Smooth muscle cell of the coronary artery (primary cell): ENCODE results near the gene KRTAP5-9. TPM values are rescaled to one million over a fixed set of nuclear protein-coding genes. Genes with fewer than 3 reads are reported as not detected.

ENCODE experiments used
- total RNA-seq: library from RNA; depleted of rRNA; stranded (reverse); fragments of >200 nt; gene quantifications from 2 replicates; pipeline ENCODE4 v1.2.3, GENCODE V29; 2014; ENCODE audit warnings: low replicate concordance

KRTAP5-9 gene, protein sequence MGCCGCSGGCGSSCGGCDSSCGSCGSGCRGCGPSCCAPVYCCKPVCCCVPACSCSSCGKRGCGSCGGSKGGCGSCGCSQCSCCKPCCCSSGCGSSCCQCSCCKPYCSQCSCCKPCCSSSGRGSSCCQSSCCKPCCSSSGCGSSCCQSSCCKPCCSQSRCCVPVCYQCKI
- not detected in 2 replicates for total RNA-seq

DNA sequence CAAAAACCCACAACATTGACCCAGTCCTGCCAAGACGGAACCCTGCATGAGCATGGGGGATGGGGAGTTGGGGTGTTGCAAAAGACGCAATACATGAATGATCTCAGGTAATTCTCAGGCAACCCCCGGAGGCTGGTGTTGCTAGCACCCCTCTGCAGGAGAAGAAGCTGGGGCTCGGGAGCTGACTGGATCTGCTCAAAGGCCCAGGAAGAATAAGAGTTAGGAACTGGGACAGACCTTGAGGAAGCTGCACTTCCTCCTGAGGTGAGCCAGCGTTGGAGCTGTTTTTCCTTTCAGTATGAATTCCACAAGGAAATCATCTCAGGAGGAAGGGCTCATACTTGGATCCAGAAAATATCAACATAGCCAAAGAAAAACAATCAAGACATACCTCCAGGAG, at the start of gene KRTAP5-9:
TSS of gene KRTAP5-9 (plus strand) at position 301 of the 400 bp plus-strand sequence. CDS start 238 bp downstream, outside the sequence.

GRCh38 chr11:71526796-71527575, 21.2 kb upstream of the KRTAP5-9 start, which contains the start of gene KRTAP5-7:
Gene KRTAP5-7 (plus strand): TSS chr11:71527267. CDS start chr11:71527301, 34 bp downstream.

DNA sequence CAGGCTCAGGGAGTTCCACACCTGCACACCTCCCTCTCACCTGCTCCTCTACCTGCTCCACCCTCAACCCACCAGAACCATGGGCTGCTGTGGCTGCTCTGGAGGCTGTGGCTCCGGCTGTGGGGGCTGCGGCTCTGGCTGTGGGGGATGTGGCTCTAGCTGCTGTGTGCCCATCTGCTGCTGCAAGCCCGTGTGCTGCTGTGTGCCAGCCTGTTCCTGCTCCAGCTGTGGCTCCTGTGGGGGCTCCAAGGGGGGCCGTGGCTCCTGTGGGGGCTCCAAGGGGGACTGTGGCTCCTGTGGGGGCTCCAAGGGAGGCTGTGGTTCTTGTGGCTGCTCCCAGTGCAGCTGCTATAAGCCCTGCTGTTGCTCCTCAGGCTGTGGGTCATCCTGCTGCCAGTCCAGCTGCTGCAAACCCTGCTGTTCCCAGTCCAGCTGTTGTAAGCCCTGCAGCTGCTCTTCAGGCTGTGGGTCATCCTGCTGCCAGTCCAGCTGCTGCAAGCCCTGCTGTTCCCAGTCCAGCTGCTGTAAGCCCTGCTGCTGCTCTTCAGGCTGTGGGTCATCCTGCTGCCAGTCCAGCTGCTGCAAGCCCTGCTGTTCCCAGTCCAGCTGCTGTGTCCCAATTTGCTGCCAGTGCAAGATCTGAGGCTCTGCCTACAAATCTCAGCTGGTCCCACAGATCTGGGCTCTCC, 10.1 kb upstream of the KRTAP5-9 start, which contains the start of gene KRTAP5-8:
TSS of gene KRTAP5-8 (plus strand) at position 49 of the 689 bp plus-strand sequence. CDS start at position 80, 31 bp downstream.

DNA sequence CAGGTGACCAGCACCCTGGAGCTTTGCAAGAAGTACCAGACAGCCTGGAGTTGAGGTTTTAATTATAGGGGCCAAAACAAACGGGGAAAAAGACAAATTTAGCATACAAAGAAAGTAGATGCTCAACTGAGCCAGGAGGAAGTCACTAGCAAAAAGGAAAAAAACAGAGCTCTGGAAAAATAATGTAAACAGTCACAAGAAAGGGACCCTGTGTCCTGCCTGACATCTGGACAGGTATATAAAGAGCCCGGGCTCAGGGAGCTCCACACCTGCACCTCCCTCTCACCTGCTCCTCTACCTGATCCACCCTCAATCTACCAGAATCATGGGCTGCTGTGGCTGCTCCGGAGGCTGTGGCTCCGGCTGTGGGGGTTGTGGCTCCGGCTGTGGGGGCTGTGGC, 17.0 kb downstream of the KRTAP5-9 start, which contains the start of gene KRTAP5-10:
TSS of gene KRTAP5-10 (plus strand) at position 301 of the 400 bp plus-strand sequence. CDS start at position 326, 25 bp downstream.

GRCh38 chr11:71582309-71582895, 34.2 kb downstream of the KRTAP5-9 start, which contains the start of gene KRTAP5-11:
Gene KRTAP5-11 (minus strand): TSS chr11:71582875. CDS start chr11:71582837, 38 bp downstream.

Other genes starting within 250 kb of the KRTAP5-9 start
- gene DHCR7, start 100.0 kb upstream of the KRTAP5-9 start, total RNA-seq: 17.8 and 79.9 TPM in 2 replicates
- gene NADSYN1, start 95.2 kb upstream of the KRTAP5-9 start, total RNA-seq: 66.2 and 96.3 TPM in 2 replicates
- not detected in 2 replicates for gene KRTAP5-7, start 21.2 kb upstream of the KRTAP5-9 start, total RNA-seq
- gene KRTAP5-8, start 10.4 kb upstream of the KRTAP5-9 start, total RNA-seq: not detected in 2 replicates
- gene KRTAP5-10, start 17.1 kb downstream of the KRTAP5-9 start, total RNA-seq: not detected in 2 replicates
- gene KRTAP5-11, start 34.5 kb downstream of the KRTAP5-9 start, total RNA-seq: not detected in 2 replicates